Common myeloid progenitor, CD34-positive (primary cell): Measurements from ENCODE around the gene TUBB.

Source experiments
- CTCF ChIA-PET: fragments of 350-600 bp; sonication (Branson Sonifier 250); formaldehyde crosslinking; loops from one replicate; lab custom pipeline; 2021; ENCODE audit warnings: antibody characterized with exemption; lab: Charles Lee
- POLR2A ChIA-PET: fragments of 350-600 bp; sonication (Branson Sonifier 250); formaldehyde crosslinking; loops from one replicate; lab custom pipeline; 2021; ENCODE audit warnings: antibody characterized with exemption; lab: Charles Lee
- DNase-seq, 3 donors: peaks; one replicate each; pipeline versions ENCODE4 v3.0.0 to v3.0.0-alpha.2; 2013
- H3K27ac ChIP-seq, 2 experiments: 1 replicate in 1 of 2; 2 replicates in 1 of 2; pipeline ENCODE4 v1.7.0; 2013; ENCODE audit warnings: inconsistent platforms in 2 of 2, low read length in 2 of 2, mild to moderate bottlenecking in 2 of 2, low read depth in 1 of 2, moderate library complexity in 1 of 2; ENCODE audit not compliant: severe bottlenecking in 2 of 2, insufficient read depth in 1 of 2, poor library complexity in 1 of 2
- H3K27me3 ChIP-seq, 5 experiments: replicated peaks in 2 of 5; 1 replicate in 3 of 5; 2 replicates in 2 of 5; pipeline versions ENCODE4 v1.6.1 to v1.7.0; 2013; ENCODE audit warnings: low read length in 4 of 5, mild to moderate bottlenecking in 2 of 5, moderate library complexity in 2 of 5, inconsistent platforms in 1 of 5; ENCODE audit not compliant: insufficient read depth in 5 of 5, control insufficient read depth in 4 of 5
- H3K36me3 ChIP-seq, 4 experiments: 1 replicate in 2 of 4; 2 replicates in 2 of 4; pipeline versions ENCODE4 v1.6.1 to v1.7.0; 2013; ENCODE audit warnings: low read length in 3 of 4, control low read depth in 1 of 4, mild to moderate bottlenecking in 1 of 4; ENCODE audit not compliant: control insufficient read depth in 4 of 4, insufficient read depth in 4 of 4
- H3K4me1 ChIP-seq, 4 experiments: 1 replicate in 3 of 4; 2 replicates in 1 of 4; pipeline versions ENCODE4 v1.6.1 to v1.7.1; 2013; ENCODE audit warnings: low read length in 3 of 4, mild to moderate bottlenecking in 3 of 4, control low read depth in 1 of 4, inconsistent platforms in 1 of 4, moderate library complexity in 1 of 4; ENCODE audit not compliant: control insufficient read depth in 4 of 4, insufficient read depth in 4 of 4; ENCODE audit errors: control extremely low read depth in 1 of 4
- H3K4me3 ChIP-seq, 7 experiments: 1 replicate in 4 of 7; 2 replicates in 3 of 7; pipeline versions ENCODE4 v1.5.1 to v1.7.0; 2013; ENCODE audit warnings: mild to moderate bottlenecking in 7 of 7, low read length in 6 of 7, moderate library complexity in 6 of 7, inconsistent platforms in 2 of 7, low read depth in 2 of 7, control low read depth in 1 of 7; ENCODE audit not compliant: insufficient read depth in 4 of 7, control insufficient read depth in 1 of 7; ENCODE audit errors: extremely low read depth in 1 of 7
- H3K9me3 ChIP-seq, 5 experiments: 1 replicate in 4 of 5; 2 replicates in 1 of 5; pipeline versions ENCODE4 v1.6.1 to v1.7.1; 2013; ENCODE audit warnings: low read length in 4 of 5, mild to moderate bottlenecking in 2 of 5, inconsistent platforms in 1 of 5, low read depth in 1 of 5, moderate library complexity in 1 of 5; ENCODE audit not compliant: control insufficient read depth in 4 of 5, insufficient read depth in 2 of 5; ENCODE audit errors: control extremely low read depth in 1 of 5
- WGBS: methylation state at CpG from one replicate; pipeline ENCODE4 v1.1.5; 2013; ENCODE audit not compliant: insufficient coverage; 5-methylcytosine and 5-hydroxymethylcytosine counted together

TUBB gene

GRCh38 chr6:30684386-30685156 is 35.6 kb upstream of the TUBB start:
- 6% methylated on average over 13 of the region's 21 CpGs for WGBS
- H3K36me3 ChIP-seq = peaks cover 0 to 24% (median 9%) of the 10 kb centered on the region in 4 experiments
- H3K4me1 ChIP-seq = peaks cover 13 to 87% (median 84%) of the 10 kb centered on the region in 4 experiments
- H3K4me3 ChIP-seq = peak overlapping the region; percentile 50 to 96 (median 88)
- ChIA-PET POLR2A (interaction anchor here (1.0 to 7.4 kb wide), 3 partner anchors 33 to 68 kb away, joined by 3 to 56 read pairs (median 15); partner anchors contain the start of genes MDC1, PPP1R10 and TUBB), CTCF (interaction anchor here (0.6 to 18.0 kb wide), 3 partner anchors 9 to 38 kb away, joined by 3 to 622 read pairs (median 3); partner anchors contain the start of genes MDC1 and TUBB)
- peak in 2 of 3 donors; percentile 58 to 69 for DNase-seq
- H3K27me3 ChIP-seq = no peaks in the 10 kb centered on the region
- no peaks in the 10 kb centered on the region for H3K9me3 ChIP-seq
- H3K27ac ChIP-seq = peak overlapping the region; percentile 72 to 94

GRCh38 chr6:30685157-30686008 is 34.8 kb upstream of the TUBB start:
- Histone ChIP-seq H3K36me3 (peaks cover 0 to 16% (median 2%) of the 10 kb centered on the region in 4 experiments), H3K4me3 (peak overlapping the region; percentile 45 to 96 (median 88)), H3K27me3 (no peaks in the 10 kb centered on the region), H3K9me3 (no peaks in the 10 kb centered on the region), H3K4me1 (peaks cover 16 to 87% (median 84%) of the 10 kb centered on the region in 4 experiments), H3K27ac (peak overlapping the region; percentile 68 to 94)
- DNase-seq = no peak
- ChIA-PET CTCF (interaction anchor here (0.6 to 18.0 kb wide), 3 partner anchors 9 to 37 kb away, joined by 3 to 622 read pairs (median 4); partner anchors contain the start of genes MDC1 and TUBB), POLR2A (interaction anchor here (1.0 to 7.4 kb wide), 2 partner anchors 36 to 68 kb away, joined by 3 to 56 read pairs; partner anchors contain the start of genes PPP1R10 and TUBB)
- WGBS = 41% methylated on average over 18 of the region's 29 CpGs

GRCh38 chr6:30686009-30686907 is 33.9 kb upstream of the TUBB start, which contains the start of gene PPP1R18:
Gene PPP1R18 (minus strand): TSS chr6:30686645. CDS start chr6:30686018, 627 bp downstream.
- Histone ChIP-seq H3K36me3 (peaks cover 0 to 10% (median 1%) of the 10 kb centered on the region in 4 experiments), H3K27ac (peak within 1 kb of the TSS; percentile 68 to 94), H3K4me1 (peaks cover 17 to 83% (median 80%) of the 10 kb centered on the region in 4 experiments), H3K9me3 (no peaks in the 10 kb centered on the region), H3K4me3 (peak within 1 kb of the TSS; percentile 85 to 96 (median 89)), H3K27me3 (no peaks in the 10 kb centered on the region)
- ChIA-PET CTCF (interaction anchor here (0.6 to 18.0 kb wide), 2 partner anchors 12 to 36 kb away, joined by 4 to 622 read pairs; partner anchors contain the start of genes MDC1 and TUBB), POLR2A (interaction anchor here (7.4 kb wide), 1 partner anchor 35 kb away, joined by 56 read pairs; the partner anchor contains the start of gene TUBB)
- WGBS = under 1% methylated on average over 31 of the region's 41 CpGs
- peak in 2 of 3 donors; percentile 68 to 72 for DNase-seq

GRCh38 chr6:30686908-30687658 is 33.1 kb upstream of the TUBB start:
- no peaks in the 10 kb centered on the region for H3K27me3 ChIP-seq
- peaks cover 16 to 77% (median 73%) of the 10 kb centered on the region in 4 experiments for H3K4me1 ChIP-seq
- H3K36me3 ChIP-seq = peaks cover 0 to 9% (median 0%) of the 10 kb centered on the region in 4 experiments
- POLR2A ChIA-PET = interaction anchor here (0.6 to 1.7 kb wide), 3 partner anchors 22 to 34 kb away, joined by 3 to 13 read pairs (median 4); partner anchors contain the start of genes MDC1 and TUBB
- CTCF ChIA-PET = interaction anchor here (1.8 to 5.2 kb wide), 2 partner anchors 7 to 18 kb away, joined by 6 to 37 read pairs; no protein-coding TSS in a partner anchor
- no peaks in the 10 kb centered on the region for H3K9me3 ChIP-seq
- H3K27ac ChIP-seq = peak overlapping the region; percentile 66 to 94
- 0% methylated on average over 47 of the region's 52 CpGs for WGBS
- peak overlapping the region; percentile 85 to 96 (median 89) for H3K4me3 ChIP-seq
- peak; percentile 59 to 84 (median 78) for DNase-seq

- peaks cover 0 to 9% (median 0%) of the 10 kb centered on the region in 4 experiments for H3K36me3 ChIP-seq
- ChIA-PET CTCF (interaction anchor here (1.2 to 5.2 kb wide), 9 partner anchors 8 to 143 kb away, joined by 3 to 37 read pairs (median 4); partner anchors contain the start of genes MDC1 and TUBB), POLR2A (interaction anchor here (0.6 to 1.7 kb wide), 5 partner anchors 17 to 33 kb away, joined by 3 to 13 read pairs (median 3); partner anchors contain the start of genes MDC1 and TUBB)
- H3K27ac ChIP-seq = peak overlapping the region; percentile 50 to 94
- H3K4me1 ChIP-seq = peaks cover 16 to 71% (median 65%) of the 10 kb centered on the region in 4 experiments
- 25% methylated on average over 17 of the region's 22 CpGs for WGBS
- peak overlapping the region; percentile 85 to 96 (median 89) for H3K4me3 ChIP-seq
- no peaks in the 10 kb centered on the region for H3K27me3 ChIP-seq
- DNase-seq = no peak
- H3K9me3 ChIP-seq = no peaks in the 10 kb centered on the region
These were observed 32.3 kb upstream of the TUBB start for GRCh38 chr6:30687659-30688431.
